Fibroblast of lung (primary cell): ENCODE measurements around the gene XRN2.

Experiments
- CTCF ChIP-seq, 2 donors: IDR thresholded peaks in 1 of 2; conservative IDR thresholded peaks in 1 of 2; 1 replicate in 1 of 2; 2 replicates in 1 of 2; pipeline ENCODE4 v1.5.1; 2011 to 2012; ENCODE audit warnings: low read length in 2 of 2, control low read depth in 1 of 2, inconsistent platforms in 1 of 2, low read depth in 1 of 2, mild to moderate bottlenecking in 1 of 2
- EZH2 ChIP-seq: IDR thresholded peaks from 2 replicates; pipeline ENCODE4 v1.5.1; 2012; ENCODE audit warnings: low read length, control low read depth, mild to moderate bottlenecking; ENCODE audit errors: missing control alignments

- no peak for TF ChIP-seq CTCF (conservative IDR thresholded peaks at IDR 0.05 in 1 of 2, IDR thresholded peaks at IDR 0.05 in 1 of 2; ENCODE audit: low read depth in 1 of 2, low read length in 2 of 2)
- no peak for TF ChIP-seq EZH2
Observed at GRCh38 chr20:21371193-21371592, 68.1 kb downstream of the XRN2 start.
